GM12878 (cell line): Measurements from ENCODE around the gene LMTK3. TPM values are rescaled to one million over a fixed set of nuclear protein-coding genes. Genes with fewer than 3 reads are reported as not detected.

Experiments used
- MEF2A ChIP-seq: IDR thresholded peaks from 2 replicates; pipeline ENCODE4 v1.6.1; 2011; ENCODE audit warnings: low read depth, mild to moderate bottlenecking, low read length, moderate library complexity; ENCODE audit not compliant: insufficient read depth
- MTA3 ChIP-seq: IDR thresholded peaks from 2 replicates; pipeline ENCODE4 v1.6.1; 2012; ENCODE audit warnings: low read length, inconsistent platforms, borderline replicate concordance
- RB1 ChIP-seq: fragments of 450-650 bp; formaldehyde crosslinking; IDR thresholded peaks from 2 replicates; pipeline ENCODE4 v1.6.1; 2017; ENCODE audit warnings: mild to moderate bottlenecking, borderline replicate concordance
- RBBP5 ChIP-seq: fragments of 200-600 bp; sonication (generic); conservative IDR thresholded peaks from 2 replicates; pipeline ENCODE4 v1.6.1; 2016
- TCF3 ChIP-seq: IDR thresholded peaks from 2 replicates; pipeline ENCODE4 v1.6.1; 2012; ENCODE audit warnings: low read depth, mild to moderate bottlenecking, low read length, borderline replicate concordance; ENCODE audit not compliant: insufficient read depth
- polyA plus RNA-seq, 11 experiments: library from polyadenylated mRNA; depleted of rRNA in 4 of 11; unstranded in 6 of 11; stranded (reverse) in 5 of 11; fragments of >200 nt; fragmentation: Nextera tagmentation in 4 of 11; fragmentation: Illumina TruSeq in 1 of 11; extraction: Ambion mirVana in 4 of 11; extraction: Trizol in 1 of 11; gene quantifications; 1 replicate in 1 of 11; 2 replicates in 10 of 11; pipeline versions ENCODE4 v1.2.1 to v1.2.3, GENCODE V29; 2011 to 2016; ENCODE audit warnings: inconsistent platforms in 2 of 11, missing spikeins in 2 of 11, low read depth in 1 of 11
- total RNA-seq, 4 experiments: library from RNA; depleted of rRNA in 3 of 4; stranded (reverse); fragments of >200 nt in 3 of 4; fragmentation: Illumina TruSeq in 1 of 4; extraction: Trizol in 1 of 4; gene quantifications; 2 replicates each; pipeline versions ENCODE4 v1.2.1 to v1.2.3, GENCODE V29; 2013 to 2021
- TF ChIP-seq, protein P1 (sequence below): fragments of 450-650 bp; formaldehyde crosslinking; IDR thresholded peaks from 2 replicates; pipeline ENCODE4 v1.4.0; 2020; ENCODE audit warnings: mild to moderate bottlenecking, moderate library complexity
- TF ChIP-seq, protein P2 (sequence below): IDR thresholded peaks from 2 replicates; pipeline ENCODE4 v1.6.1; 2011; ENCODE audit warnings: mild to moderate bottlenecking, low read depth, low read length, moderate library complexity; ENCODE audit not compliant: insufficient replicate concordance
- TF ChIP-seq, protein P3 (sequence below): fragments of 150-350 bp; IDR thresholded peaks from 2 replicates; pipeline ENCODE4 v1.6.1; 2016; ENCODE audit warnings: low read depth, low read length

LMTK3 gene
- total and polyA plus RNA-seq, 10 of the 15 experiments (the other 5 are each of a cell fraction or from before 2014, with no cell fraction given): under 0.01 to 0.28 (median 0.04) TPM; not detected in 3

DNA sequence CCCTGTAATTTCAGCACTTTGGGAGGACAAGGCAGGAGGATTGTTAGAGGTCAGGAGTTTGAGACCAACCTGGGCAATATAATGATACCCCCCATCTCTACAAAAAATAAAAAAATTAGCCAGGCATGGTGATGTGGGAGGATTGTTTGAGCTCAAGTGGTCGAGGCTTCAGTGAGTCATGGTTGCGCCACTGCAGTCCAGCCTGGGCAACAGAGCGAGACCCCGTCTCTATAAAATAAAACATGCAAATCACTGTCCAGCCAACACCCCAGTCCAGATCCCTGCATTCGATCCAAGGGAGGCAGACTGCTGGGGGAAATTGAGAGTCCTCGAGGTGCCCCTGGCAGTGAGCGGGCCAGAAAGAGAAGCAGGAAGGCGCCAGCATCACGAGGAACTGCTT lies 35.5 kb downstream of the LMTK3 start (continued):
- TF ChIP-seq, protein P1, sequence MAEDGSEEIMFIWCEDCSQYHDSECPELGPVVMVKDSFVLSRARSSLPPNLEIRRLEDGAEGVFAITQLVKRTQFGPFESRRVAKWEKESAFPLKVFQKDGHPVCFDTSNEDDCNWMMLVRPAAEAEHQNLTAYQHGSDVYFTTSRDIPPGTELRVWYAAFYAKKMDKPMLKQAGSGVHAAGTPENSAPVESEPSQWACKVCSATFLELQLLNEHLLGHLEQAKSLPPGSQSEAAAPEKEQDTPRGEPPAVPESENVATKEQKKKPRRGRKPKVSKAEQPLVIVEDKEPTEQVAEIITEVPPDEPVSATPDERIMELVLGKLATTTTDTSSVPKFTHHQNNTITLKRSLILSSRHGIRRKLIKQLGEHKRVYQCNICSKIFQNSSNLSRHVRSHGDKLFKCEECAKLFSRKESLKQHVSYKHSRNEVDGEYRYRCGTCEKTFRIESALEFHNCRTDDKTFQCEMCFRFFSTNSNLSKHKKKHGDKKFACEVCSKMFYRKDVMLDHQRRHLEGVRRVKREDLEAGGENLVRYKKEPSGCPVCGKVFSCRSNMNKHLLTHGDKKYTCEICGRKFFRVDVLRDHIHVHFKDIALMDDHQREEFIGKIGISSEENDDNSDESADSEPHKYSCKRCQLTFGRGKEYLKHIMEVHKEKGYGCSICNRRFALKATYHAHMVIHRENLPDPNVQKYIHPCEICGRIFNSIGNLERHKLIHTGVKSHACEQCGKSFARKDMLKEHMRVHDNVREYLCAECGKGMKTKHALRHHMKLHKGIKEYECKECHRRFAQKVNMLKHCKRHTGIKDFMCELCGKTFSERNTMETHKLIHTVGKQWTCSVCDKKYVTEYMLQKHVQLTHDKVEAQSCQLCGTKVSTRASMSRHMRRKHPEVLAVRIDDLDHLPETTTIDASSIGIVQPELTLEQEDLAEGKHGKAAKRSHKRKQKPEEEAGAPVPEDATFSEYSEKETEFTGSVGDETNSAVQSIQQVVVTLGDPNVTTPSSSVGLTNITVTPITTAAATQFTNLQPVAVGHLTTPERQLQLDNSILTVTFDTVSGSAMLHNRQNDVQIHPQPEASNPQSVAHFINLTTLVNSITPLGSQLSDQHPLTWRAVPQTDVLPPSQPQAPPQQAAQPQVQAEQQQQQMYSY (CRISPR knock-in tag): no peak
- TF ChIP-seq TCF3 (no peak), RB1 (no peak), RBBP5 (no peak), MEF2A (no peak), MTA3 (no peak)
- TF ChIP-seq, protein P2, sequence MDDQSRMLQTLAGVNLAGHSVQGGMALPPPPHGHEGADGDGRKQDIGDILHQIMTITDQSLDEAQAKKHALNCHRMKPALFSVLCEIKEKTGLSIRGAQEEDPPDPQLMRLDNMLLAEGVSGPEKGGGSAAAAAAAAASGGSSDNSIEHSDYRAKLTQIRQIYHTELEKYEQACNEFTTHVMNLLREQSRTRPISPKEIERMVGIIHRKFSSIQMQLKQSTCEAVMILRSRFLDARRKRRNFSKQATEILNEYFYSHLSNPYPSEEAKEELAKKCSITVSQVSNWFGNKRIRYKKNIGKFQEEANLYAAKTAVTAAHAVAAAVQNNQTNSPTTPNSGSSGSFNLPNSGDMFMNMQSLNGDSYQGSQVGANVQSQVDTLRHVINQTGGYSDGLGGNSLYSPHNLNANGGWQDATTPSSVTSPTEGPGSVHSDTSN: no peak
- TF ChIP-seq, protein P3, sequence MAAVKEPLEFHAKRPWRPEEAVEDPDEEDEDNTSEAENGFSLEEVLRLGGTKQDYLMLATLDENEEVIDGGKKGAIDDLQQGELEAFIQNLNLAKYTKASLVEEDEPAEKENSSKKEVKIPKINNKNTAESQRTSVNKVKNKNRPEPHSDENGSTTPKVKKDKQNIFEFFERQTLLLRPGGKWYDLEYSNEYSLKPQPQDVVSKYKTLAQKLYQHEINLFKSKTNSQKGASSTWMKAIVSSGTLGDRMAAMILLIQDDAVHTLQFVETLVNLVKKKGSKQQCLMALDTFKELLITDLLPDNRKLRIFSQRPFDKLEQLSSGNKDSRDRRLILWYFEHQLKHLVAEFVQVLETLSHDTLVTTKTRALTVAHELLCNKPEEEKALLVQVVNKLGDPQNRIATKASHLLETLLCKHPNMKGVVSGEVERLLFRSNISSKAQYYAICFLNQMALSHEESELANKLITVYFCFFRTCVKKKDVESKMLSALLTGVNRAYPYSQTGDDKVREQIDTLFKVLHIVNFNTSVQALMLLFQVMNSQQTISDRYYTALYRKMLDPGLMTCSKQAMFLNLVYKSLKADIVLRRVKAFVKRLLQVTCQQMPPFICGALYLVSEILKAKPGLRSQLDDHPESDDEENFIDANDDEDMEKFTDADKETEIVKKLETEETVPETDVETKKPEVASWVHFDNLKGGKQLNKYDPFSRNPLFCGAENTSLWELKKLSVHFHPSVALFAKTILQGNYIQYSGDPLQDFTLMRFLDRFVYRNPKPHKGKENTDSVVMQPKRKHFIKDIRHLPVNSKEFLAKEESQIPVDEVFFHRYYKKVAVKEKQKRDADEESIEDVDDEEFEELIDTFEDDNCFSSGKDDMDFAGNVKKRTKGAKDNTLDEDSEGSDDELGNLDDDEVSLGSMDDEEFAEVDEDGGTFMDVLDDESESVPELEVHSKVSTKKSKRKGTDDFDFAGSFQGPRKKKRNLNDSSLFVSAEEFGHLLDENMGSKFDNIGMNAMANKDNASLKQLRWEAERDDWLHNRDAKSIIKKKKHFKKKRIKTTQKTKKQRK: no peak
